Measurements from ENCODE around the gene SIGLECL1. TPM values are rescaled to one million over a fixed set of nuclear protein-coding genes. Genes with fewer than 3 reads are reported as not detected.

The SIGLECL1 gene
- total RNA-seq, 1 experiment from 2014 or later, result not detected

DNA sequence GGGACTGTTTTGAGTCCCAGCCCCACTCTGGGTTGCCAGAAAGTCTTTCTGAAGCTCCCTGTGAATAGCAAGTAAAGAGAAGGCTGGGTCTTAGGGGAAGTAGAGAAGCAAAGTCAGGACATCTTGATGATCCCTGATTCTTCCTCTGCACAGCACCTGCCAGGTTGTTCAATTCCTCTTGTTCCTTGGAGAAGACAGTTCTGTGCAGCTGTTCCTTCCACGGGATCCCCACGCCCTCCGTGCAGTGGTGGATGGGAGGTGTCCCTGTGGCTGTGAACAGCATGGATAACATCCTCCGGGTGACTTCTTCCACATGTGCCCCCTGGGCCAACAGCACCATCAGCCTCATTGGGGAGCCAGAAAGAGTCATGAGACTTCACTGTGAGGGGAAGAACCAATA, 31.5 kb downstream of the SIGLECL1 start:
- no peak for TF ChIP-seq CTCF (IDR thresholded peaks at IDR 0.05; ENCODE audit: unreplicated experiment)
- Mint-ChIP-seq H3K36me3 (ENCODE audit: insufficient read depth, unreplicated experiment) (no peaks in the 10 kb centered on the region), H3K9me3 (ENCODE audit: unreplicated experiment) (peaks cover 19% of the 10 kb centered on the region), H3K27me3 (ENCODE audit: insufficient read depth, unreplicated experiment) (no peaks in the 10 kb centered on the region), H3K4me3 (ENCODE audit: unreplicated experiment) (no peak overlapping the region), H3K4me1 (ENCODE audit: insufficient read depth, unreplicated experiment) (no peaks in the 10 kb centered on the region), H3K27ac (ENCODE audit: low read depth, unreplicated experiment) (no peak overlapping the region)
- CTCF ChIA-PET, result no interaction called here
- intact Hi-C loops (cut with micrococcal nuclease), result no loop called here
- BruUV-seq (replicated peaks), result no TSS peak
- POLR2A ChIA-PET, result no interaction called here
- no peak for DNase-seq (ENCODE audit: unreplicated experiment)

GRCh38 chr19:51285682-51286081, 34.8 kb downstream of the SIGLECL1 start:
- DNase-seq (ENCODE audit: unreplicated experiment), result no peak
- Mint-ChIP-seq H3K27ac (ENCODE audit: low read depth, unreplicated experiment) (no peak overlapping the region), H3K4me1 (ENCODE audit: insufficient read depth, unreplicated experiment) (no peaks in the 10 kb centered on the region), H3K9me3 (ENCODE audit: unreplicated experiment) (peaks cover 17% of the 10 kb centered on the region), H3K36me3 (ENCODE audit: insufficient read depth, unreplicated experiment) (no peaks in the 10 kb centered on the region), H3K27me3 (ENCODE audit: insufficient read depth, unreplicated experiment) (no peaks in the 10 kb centered on the region), H3K4me3 (ENCODE audit: unreplicated experiment) (no peak overlapping the region)
- ChIA-PET POLR2A (no interaction called here), CTCF (no interaction called here)
- intact Hi-C loops (cut with micrococcal nuclease), result no loop called here
- TF ChIP-seq CTCF (IDR thresholded peaks at IDR 0.05; ENCODE audit: unreplicated experiment), result no peak
- BruUV-seq (replicated peaks), result no TSS peak

DNA sequence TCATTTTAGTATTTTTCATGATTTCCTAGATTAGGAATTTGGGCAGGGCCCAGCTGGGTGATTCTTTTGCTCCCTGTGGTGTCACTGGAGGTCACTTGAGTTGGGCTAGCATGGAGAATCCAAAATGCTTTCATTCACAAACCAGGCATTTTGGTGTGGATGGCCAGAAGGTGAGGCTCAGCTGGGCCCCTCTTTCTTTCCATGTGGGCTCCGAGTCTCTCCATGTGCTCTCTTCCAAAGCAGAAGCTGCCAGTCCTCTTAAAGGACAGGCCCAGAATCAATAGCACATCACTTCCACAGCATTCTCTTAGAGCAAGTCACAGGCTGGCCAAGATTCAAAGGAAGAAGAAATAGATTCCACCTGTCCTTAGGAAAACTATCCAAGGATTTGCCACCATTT, 38.8 kb downstream of the SIGLECL1 start:
- TF ChIP-seq CTCF (IDR thresholded peaks at IDR 0.05; ENCODE audit: unreplicated experiment), result no peak
- BruUV-seq (replicated peaks), result no TSS peak
- DNase-seq (ENCODE audit: unreplicated experiment), result no peak
- Mint-ChIP-seq H3K4me3 (ENCODE audit: unreplicated experiment) (no peak overlapping the region), H3K9me3 (ENCODE audit: unreplicated experiment) (peaks cover 28% of the 10 kb centered on the region), H3K4me1 (ENCODE audit: insufficient read depth, unreplicated experiment) (no peaks in the 10 kb centered on the region), H3K27me3 (ENCODE audit: insufficient read depth, unreplicated experiment) (no peaks in the 10 kb centered on the region), H3K36me3 (ENCODE audit: insufficient read depth, unreplicated experiment) (no peaks in the 10 kb centered on the region), H3K27ac (ENCODE audit: low read depth, unreplicated experiment) (no peak overlapping the region)
- POLR2A ChIA-PET, result no interaction called here
- intact Hi-C loops (cut with micrococcal nuclease), result no loop called here
- CTCF ChIA-PET, result no interaction called here

- Mint-ChIP-seq H3K36me3 (ENCODE audit: insufficient read depth, unreplicated experiment) (no peaks in the 10 kb centered on the region), H3K4me1 (ENCODE audit: insufficient read depth, unreplicated experiment) (no peaks in the 10 kb centered on the region), H3K27ac (ENCODE audit: low read depth, unreplicated experiment) (no peak overlapping the region), H3K9me3 (ENCODE audit: unreplicated experiment) (peaks cover 28% of the 10 kb centered on the region), H3K4me3 (ENCODE audit: unreplicated experiment) (no peak overlapping the region), H3K27me3 (ENCODE audit: insufficient read depth, unreplicated experiment) (no peaks in the 10 kb centered on the region)
- no TSS peak for BruUV-seq (replicated peaks)
- CTCF ChIA-PET, result no interaction called here
- POLR2A ChIA-PET, result no interaction called here
- TF ChIP-seq CTCF (IDR thresholded peaks at IDR 0.05; ENCODE audit: unreplicated experiment), result no peak
- no peak for DNase-seq (ENCODE audit: unreplicated experiment)
- intact Hi-C loops (cut with micrococcal nuclease), result no loop called here
Observed at GRCh38 chr19:51292971-51293370, 42.1 kb downstream of the SIGLECL1 start.

Measured in MCF 10A (cell line).